ENCODE measurements around the gene H19.

DNA sequence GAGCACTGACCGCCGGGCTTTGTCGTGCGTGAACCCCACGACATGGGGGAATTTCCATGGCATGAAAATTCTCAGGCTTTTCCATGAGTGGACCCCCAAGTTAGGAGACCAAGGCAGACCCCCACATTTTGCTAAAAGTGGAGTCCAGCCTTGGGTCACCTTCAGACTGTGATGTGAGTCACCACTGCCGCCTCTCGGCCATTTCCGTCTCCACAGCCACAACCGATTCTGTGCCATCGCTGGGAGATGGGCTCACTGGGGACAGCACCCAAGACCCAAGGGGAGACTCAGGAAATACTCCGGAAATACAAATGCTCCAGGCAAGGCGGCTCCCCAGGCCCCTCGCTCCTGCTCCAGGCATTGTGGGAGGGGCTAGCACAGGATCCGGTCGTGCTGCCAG lies 1.2 kb upstream of the H19 start:
- TF ChIP-seq BHLHE40 (IDR thresholded peaks at IDR 0.05; ENCODE audit: borderline replicate concordance): no peak
- TF ChIP-seq NFRKB (IDR thresholded peaks at IDR 0.05): no peak
- no peak for TF ChIP-seq SUZ12 (IDR thresholded peaks at IDR 0.05)
- TF ChIP-seq HDGF (IDR thresholded peaks at IDR 0.05; ENCODE audit: borderline replicate concordance): no peak

Measured in HEK293T (cell line).